HG03159 (cell line): Measurements from ENCODE around the gene ANKS3.

Experiments
- ATAC-seq: cut with Tn5 transposase; IDR thresholded peaks from one replicate; pipeline ENCODE4 v1.9.1; 2021; ENCODE audit warnings: mild to moderate bottlenecking, moderate library complexity; ENCODE audit not compliant: unreplicated experiment

Gene ANKS3

DNA sequence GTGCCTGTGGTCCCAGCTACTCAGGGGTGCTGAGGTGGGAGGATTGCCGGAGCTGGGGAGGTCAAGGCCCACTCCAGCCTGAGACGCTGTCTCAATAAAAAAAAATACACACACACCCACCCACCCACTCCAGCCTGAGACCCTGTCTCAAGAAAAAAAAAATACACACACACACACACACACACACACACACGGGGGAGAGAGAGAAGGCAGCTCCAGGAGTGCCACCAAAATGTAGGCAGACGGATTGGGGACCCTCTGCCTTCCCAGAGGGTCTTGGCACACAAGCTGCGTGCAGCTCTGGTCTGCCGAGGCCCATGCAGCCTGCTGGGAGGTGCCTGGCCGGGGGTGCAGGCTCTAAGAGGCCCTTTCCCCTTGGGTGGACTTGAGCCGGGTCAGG lies 46.7 kb downstream of the ANKS3 start:
- ATAC-seq = no peak

DNA sequence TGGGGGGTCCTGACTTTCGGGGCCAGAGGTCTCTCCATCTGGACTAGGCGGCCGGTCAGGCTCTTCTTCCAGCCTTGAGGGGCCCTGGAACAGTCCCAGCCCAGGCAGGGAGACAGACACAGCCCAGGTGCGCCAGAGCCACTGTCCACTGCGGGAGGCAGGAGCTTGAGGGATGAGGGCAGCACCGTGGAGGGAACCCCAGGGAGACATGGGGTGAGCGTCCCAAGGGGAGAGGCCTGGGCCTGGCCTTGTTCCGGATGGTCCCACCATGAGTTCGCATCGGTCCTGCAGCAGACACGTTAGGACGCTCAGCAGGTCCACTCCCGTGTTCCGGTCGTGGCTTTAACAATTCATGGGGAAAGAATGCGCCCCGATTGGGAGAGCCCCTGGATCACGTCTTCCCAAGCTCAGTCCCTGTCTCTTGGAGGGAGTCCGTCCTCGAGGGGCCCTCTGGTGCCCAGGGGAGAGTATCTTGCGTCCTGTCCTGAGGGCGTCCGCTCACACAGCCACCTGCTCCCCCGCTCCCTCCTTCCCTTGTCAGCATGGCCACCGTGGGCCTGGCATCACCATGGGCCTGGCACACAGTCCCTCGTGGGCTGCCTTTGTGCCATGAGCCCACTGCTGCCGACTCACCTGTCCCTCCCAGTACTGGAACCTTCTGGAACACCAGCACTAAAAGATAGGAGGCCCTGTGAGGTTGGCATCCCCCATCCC lies 47.4 kb downstream of the ANKS3 start:
- no peak for ATAC-seq

DNA sequence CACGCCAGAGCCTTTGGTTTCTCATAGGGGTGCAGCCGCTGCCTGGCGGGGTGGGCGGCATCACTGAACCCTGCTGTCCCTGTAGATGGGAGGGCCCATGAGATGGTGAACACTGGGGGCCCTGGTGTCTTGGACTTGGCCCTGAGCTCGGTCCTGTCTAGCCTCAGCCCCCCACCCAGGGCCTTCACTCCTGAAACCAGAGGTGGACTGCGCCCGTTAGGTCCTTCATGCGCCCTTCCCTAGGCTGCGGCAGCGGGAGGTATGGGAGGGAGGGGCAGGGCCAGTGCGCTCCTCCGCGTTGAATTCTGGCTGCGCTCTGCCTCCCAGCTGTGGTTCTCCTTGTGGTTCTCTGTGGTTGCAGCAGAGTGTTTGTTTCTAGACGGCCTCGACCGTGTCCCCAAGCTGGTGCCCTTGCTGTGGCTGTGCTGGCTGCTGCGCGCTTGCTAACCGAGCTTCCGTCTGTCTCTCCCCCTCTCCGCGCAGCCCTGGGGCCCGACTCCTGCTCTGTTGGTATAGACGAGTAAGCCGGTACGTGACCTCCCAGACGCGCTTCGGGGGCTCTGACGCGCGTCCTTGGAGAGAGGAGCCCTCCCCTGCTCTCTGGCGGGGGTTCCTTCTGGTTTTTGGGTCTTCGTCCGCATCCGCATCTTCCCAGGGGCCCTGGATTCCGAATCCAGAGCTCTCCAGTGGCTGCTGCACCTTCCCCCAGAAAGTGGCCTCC lies 48.1 kb downstream of the ANKS3 start:
- no peak for ATAC-seq

DNA sequence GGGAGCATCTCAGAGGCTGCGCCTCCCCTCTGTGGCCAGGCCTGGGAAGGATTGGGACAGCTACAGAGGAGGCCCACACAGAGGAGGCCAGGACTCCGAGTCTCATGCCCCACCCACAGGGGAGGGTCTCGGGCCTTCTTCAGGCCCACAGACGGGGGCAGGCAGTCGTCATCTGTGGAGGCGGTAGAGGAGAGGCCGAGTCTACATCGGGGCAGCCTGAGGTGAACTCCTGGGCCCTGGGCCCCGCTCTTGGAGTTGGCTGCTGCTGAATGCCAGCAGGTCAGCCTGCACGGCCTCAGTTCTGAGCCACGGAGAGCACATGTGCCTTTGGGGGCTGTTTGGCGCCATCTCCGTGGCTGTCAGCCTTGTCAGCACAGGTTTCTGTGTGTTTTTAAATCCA lies 48.8 kb downstream of the ANKS3 start:
- no peak for ATAC-seq

DNA sequence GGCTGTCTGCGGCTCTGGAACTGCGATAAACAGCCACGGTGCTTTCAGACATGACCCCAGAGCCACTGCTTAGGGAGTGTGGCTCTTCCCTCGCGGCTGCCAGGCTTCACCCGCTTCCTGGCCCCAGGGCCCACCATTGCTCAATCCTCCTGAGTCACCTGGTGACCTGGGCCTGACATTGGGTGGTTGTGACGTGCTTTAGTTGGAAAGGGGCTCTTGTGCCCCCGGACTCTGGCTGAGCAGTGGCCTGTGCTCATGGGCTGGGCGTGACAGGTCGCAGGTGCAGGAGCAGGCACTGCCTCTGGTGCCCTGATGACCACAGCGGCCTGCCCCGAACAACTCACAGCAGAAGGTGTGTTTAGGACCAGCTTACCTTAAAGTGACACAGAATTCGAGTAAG lies 49.3 kb downstream of the ANKS3 start:
- no peak for ATAC-seq

DNA sequence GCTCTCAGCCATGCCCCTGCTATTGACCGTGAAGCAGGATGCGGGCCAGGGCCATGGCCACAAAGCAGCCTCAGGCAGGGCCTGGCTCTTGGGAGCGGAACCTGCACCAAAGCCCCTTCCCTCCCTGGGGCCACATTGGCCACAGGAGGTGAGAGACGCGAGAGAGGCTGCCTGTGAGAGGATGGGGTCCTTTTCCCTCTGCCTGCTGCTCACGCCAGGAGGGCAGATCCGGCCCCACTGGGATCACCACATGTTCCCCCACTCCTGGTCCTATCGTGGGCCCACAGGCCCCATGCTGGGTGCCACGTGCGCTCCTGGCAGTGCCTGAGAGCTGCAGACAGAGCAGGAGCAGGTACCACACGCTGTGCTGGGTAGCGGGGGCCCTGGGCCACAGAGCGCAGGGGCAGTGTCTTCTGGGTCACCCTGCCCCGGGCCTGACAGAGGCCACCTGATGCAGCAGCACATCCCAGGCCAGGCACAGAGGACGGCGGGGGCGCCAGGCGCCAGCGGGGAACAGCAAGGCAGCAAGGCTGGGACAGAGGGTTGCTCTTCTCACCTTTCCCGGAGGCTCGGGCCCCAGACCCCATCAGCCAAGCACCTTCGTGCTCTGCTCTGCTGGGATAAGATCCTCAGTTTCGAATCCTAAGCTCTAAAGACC lies 49.9 kb downstream of the ANKS3 start:
- no peak for ATAC-seq

DNA sequence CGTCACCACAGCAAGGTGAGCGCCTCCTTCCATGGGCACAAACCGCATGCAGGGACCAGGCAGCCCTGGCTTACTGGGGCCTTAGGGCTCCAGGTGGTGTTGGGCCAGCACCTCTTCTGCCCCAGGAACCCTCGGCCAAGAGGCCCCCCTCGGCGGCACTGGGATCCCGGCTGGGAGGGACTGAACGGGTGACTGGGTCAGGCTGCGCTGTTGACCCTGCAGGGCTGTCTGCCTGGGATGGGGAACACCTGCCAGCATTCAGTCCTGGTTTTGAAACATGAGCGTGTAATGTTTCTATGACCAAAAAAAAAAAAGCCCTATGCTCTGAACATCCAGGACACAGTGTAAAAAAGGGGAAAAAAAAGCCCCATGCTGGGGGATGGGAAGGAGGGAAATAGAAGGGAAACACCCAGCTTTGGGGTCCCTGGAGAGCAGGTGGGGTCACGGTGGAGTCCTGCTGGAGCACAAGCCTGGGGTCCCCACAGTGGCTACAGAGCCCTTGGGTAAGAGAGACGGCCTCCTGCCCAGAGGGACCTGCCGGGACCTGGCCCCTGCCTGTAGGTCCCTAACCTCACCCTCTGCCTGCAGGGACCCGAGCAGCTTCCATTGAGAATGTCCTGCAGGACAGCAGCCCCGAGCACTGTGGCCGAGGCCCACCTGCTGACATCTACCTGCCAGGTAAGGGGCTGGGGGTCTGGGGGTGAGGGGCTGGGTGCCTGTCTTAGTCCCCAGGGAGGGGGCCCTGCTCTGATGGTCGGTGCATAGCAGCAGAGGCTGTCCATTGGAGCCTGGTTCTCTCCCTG lies 50.6 kb downstream of the ANKS3 start:
- no peak for ATAC-seq

DNA sequence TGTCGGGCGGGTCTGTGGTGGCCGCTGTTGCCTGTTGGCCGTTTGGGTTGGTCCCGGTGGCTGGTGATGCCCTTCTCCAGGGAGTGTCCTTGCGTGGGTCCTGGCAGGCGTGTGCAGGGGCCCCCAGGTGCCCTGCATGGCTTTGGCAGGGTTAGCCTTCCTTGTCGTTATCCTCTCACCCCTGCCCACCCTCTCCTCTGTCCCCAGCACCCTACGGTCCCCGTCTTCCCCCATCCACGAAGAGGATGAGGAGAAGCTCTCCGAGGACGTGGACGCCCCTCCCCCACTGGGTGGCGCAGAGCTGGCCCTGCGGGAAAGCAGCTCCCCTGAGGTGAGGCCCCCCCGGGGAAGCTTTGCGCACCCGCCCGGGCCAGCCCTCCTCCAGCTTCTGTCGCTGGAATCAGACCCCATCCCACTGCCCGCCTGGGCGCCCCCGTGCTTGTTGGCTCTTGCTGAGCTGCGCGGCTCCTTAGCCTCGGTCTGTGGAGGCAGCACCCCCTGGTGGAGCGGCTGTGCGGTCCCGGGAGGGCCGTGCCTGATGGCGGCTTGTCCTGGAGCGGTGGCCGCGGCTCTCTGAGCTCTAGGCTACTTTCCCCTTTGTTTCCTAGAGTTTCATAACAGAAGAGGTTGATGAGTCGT lies 51.3 kb downstream of the ANKS3 start:
- no peak for ATAC-seq

DNA sequence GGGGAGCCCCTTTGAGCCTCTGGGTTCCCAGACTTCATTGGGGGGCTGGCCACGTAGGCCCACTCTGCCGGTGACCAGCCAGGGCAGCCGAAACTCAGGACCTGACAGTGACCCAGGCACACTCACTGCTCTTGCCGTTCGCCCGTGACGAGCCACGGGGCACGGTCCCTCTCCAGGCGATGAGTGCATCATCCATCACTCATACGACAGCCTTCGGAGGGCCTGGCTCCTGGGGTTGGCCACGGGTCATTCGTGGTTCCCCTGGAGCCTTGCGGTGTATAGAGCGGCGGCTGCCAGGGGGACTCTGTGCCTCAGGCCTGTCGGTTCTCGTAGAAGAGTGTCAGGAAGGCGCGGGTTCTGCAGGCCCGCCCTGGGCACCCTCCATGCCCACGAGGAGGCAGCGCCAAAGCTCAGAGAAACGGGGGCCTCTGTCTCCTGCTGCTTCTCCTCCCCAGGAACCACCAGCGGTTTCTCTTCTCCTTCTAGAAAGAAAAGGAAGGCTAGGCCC lies 51.9 kb downstream of the ANKS3 start:
- no peak for ATAC-seq

DNA sequence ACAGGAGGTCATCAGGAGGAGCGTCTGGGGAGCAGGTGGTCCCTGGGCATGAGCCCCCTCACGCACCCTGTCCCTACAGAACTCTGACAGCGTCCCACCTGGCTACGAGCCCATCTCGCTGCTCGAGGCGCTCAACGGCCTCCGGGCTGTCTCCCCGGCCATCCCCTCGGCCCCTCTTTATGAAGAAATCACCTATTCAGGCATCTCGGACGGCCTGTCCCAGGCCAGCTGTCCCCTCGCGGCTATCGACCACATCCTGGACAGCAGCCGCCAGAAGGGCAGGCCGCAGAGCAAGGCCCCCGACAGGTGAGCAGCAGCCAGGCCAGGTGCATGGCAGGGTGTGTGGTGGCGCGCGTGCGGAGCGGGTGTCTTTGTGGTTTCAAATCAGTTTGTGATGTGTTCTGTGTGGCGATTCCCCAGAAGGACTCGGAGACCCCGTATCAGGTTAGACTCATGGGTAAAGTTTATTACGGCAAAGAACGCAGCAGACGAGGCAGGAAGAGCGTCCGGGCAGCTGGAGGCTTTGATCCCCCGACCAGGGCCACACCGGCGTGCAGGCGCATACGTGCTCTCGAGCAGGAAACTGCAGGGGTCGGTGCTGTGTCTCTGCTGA lies 52.5 kb downstream of the ANKS3 start:
- ATAC-seq = no peak

DNA sequence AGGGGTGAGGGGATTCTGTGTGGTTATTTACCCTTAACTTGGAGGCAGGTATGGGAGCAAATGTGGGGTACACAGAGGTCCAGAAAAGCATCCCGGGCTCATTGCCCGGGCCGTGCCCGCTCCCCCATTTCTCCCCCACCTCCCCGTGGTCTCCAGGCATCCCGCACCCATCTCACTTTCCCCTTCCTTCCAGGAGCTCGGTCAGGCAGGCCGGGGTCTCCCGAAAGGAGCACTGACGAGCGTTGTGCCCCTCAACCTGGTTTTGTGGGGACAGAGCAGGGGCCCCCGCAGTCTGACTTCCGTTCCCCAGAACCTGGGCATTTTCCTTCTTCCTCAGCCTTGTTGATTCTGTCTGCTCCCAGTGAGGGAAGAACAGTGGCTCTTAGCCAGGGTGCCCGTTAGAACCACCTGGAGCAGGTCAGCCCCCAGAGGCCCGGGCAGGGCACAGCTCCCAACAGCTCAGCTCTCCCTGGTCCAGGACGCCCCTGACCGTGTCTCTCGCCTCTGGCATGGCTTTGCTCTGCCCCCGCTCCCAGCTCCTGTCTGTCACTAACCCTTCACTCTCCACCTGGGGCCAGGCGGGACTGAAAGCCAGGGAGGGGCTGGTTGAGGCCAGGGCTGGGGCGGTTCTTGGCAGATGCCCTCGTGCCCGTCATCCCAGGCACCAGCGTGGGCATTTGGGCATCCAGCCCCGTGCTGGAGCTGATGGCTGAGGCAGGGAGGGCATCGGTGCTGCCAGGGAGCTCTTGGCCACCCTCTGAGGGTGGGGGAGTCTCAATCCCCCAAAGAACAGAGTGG lies 53.2 kb downstream of the ANKS3 start:
- no peak for ATAC-seq

DNA sequence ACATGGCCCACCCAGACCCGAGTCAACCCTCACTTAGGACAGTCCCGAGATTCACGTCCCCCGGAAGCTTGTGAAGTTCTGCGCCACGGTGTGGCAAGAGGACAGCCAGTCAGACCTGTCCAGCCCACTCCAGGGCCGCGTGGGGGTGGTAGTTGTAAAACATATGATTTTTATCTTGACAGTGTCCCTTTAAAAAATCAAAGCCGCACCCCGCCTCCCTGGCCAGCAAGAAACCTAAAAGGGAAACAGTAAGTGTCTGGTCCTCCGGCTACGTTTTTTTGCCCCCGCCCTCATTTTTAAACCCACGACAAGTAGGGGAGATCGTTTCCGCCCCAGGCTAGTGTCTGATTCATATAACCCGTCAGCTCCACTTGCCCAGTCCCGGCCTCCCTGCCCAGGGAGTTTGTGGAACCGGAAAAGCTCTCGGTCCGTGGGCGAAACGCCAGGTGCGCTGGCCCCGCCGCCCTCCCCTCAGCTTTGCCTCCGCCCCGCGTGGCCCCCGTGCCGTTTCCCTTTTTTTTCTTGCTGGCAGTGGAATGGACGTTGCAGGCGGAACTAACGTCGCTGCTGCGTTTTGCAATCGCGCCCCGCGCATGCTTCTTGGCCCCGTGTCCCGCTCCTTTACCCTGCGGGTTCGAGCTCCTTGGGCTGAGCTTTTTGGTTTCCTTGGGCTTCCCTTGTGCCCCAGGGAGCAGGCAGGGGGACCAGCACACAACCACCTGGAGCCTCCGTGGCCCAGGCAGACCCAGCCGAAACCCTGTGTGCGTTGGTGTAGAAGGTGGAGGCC lies 54.0 kb downstream of the ANKS3 start:
- no peak for ATAC-seq

DNA sequence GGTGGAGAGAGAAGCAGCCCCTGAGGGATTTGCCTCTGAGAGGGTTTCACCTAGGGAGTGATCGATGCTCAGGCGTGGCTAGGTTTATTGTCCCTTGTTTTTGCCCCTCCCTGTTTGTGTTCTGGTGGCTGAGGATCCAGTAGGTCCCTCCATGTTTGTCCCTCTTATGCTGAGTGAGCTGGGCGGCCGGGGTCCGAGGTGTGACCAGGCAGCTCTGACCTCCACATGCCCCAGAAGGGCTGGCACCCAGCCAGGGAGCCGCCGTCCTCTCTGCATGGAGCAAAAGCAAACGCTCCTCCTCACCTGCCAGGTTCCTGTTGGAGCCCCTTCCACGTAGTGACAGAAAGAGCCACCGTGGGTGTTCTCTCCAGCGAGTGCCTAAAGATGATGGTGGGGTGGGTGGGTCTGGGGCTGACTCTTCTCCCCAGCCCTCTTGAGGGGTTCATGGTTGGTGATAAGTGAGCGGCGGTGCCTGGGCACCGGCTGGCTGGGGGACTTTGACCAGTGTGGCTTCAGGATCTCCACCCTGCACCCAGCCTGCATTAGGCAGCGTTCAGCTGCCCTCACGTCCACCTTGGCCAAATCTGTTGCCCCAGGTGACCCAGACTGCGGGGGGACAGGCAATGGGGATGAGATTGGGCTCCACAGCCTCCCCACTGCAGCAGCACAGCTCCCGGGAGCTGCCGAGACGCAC lies 54.8 kb downstream of the ANKS3 start:
- ATAC-seq = no peak

DNA sequence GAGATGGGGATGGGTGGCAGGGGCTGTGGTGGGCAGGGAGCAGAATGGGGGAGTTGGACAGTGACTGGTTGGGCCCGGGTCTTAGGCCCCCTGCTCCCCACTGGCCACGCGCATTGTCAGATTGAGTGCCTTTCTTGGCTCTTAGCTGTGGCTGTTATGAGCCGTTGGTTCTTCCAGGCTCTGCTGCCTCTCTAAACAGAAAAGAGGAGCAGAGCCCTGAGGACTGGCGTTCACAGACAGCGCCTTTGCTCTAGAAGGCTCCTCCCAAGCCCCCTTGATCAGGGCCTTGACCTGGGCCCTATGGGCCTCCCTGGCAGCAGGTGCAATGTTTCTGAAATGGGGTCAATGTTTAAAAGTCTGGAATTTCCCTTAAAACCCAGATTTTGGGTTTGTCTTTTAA lies 55.5 kb downstream of the ANKS3 start:
- ATAC-seq = no peak

DNA sequence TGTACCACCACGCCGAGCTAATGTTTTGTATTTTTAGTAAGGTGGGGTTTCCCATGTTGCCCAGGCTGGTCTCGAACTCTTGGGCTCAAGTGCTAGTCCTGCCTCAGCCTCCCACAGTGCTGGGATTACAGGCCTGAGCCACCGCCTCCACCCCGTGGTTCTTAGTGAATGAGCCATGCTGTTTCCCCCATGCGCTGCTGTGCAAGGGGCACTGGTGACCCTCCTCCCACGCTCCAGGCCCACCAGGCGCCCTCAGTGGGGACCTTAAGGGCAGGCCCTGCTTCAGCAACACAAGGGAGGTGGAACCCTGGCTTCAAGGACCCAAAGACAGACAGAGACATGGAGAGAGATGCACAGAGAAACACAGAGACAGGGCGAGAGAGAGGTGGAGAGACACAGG lies 56.1 kb downstream of the ANKS3 start:
- no peak for ATAC-seq

DNA sequence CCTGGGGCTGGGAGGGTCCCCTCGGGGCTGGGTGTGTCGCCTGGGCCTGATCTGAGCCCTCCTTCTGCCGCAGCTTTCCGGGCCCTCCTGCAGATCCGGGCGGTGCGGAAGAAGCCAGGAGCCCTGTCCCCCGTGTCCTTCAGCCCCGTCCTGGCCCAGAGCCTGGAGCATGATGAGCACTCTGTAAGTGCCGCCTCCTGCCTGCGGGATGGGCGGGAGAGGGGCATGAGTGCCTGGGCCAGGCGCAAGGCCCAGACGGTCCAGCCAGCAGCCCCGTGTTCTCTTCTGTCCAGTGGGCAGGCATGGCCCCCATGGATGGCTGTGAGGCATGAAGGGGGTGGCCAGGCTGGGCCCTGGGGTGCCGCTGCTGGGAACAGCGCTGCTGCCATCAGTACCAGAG lies 56.7 kb downstream of the ANKS3 start:
- ATAC-seq = no peak

DNA sequence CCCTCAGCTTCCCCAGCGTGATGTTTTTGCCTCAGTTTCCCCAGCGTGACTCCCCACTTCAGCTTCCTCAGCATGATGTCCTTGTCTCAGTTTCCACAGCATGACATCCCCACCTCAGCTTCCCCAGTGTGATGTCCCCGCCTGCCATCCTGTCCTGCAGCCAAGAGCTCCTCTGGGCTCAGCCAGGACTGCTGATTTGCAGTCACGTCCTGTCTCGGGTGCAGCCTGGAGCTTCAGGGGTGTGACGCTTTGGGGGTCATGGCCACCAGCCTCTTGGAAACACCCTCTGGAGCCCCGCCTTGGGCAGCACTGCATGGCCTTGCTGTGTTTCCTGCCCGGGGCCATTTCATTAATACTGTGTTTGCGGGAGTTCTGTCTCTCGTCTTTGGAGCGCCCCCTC lies 57.2 kb downstream of the ANKS3 start:
- no peak for ATAC-seq
